Measurements from ENCODE around the gene STXBP5.

- TF ChIP-seq POLR2AphosphoS5 (IDR thresholded peaks at IDR 0.05; ENCODE audit: borderline replicate concordance, low read depth, low read length) (no peak), EZH2 (IDR thresholded peaks at IDR 0.05) (no peak)
These were observed 27.4 kb upstream of the STXBP5 start for GRCh38 chr6:147176795-147177194.
